ENCODE results near the gene C5orf52.
"Not testable (repeated sequence)": the region's sequence is repeated elsewhere in the genome, so short reads cannot be mapped to it uniquely, and the experiment has no call there.

The C5orf52 gene

DNA sequence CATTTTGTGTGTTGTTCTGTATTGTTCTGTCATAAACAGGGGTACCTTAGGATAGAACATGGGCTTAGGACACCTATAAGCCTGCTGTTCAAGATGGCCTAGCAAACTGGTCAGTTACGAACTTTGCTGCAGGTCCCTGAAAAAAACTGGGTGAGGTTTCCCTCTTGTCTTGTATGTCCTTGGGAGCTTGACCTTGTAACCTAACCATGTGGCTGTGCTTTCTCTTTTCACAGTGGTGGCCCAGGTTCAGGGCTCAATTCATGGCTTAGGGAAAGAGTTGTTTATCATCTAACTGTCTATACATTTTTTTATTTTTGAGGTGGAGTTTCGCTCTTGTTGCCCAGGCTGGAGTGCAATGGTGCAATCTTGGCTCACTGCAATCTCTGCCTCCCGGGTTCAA, 24.8 kb downstream of the C5orf52 start:
- H3K27ac ChIP-seq (ENCODE audit: low read depth in 2 of 2, low read length in 2 of 2); H3K36me3 ChIP-seq (ENCODE audit: control insufficient read depth in 2 of 2, insufficient read depth in 2 of 2, low read length in 2 of 2); H3K9ac ChIP-seq (ENCODE audit: low read depth in 1 of 2, low read length in 2 of 2); H3K27me3 ChIP-seq (ENCODE audit: control insufficient read depth in 2 of 2, insufficient read depth in 2 of 2, low read length in 2 of 2); H3K9me3 ChIP-seq (ENCODE audit: control insufficient read depth in 2 of 2, low read length in 2 of 2); H3K4me3 ChIP-seq (ENCODE audit: low read length in 2 of 2); H3K4me1 ChIP-seq (ENCODE audit: control insufficient read depth in 2 of 2, insufficient read depth in 2 of 2, low read length in 2 of 2): not testable (repeated sequence)

DNA sequence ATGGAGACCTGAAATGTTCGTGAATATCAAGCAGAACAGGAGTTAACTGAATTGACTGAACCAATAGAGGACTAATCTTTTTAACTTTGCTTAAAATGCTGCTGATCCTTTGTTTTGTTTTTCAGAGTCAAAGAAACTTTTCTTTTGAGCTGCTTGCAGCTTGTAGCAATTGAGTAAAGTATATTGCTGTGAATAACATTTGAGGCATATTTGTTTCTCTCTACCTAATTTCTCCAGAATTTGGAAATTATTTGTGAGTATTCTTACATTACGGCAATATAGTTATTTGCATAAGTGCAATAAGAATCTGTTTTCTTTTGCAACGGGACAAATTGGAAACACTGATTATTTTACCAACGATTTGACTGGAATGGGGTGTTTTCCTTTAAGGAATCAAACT, 27.3 kb downstream of the C5orf52 start:
- not testable (repeated sequence) for H3K27me3 ChIP-seq (ENCODE audit: control insufficient read depth in 2 of 2, insufficient read depth in 2 of 2, low read length in 2 of 2); H3K9me3 ChIP-seq (ENCODE audit: control insufficient read depth in 2 of 2, low read length in 2 of 2); H3K4me1 ChIP-seq (ENCODE audit: control insufficient read depth in 2 of 2, insufficient read depth in 2 of 2, low read length in 2 of 2); H3K9ac ChIP-seq (ENCODE audit: low read depth in 1 of 2, low read length in 2 of 2); H3K36me3 ChIP-seq (ENCODE audit: control insufficient read depth in 2 of 2, insufficient read depth in 2 of 2, low read length in 2 of 2); H3K27ac ChIP-seq (ENCODE audit: low read depth in 2 of 2, low read length in 2 of 2); H3K4me3 ChIP-seq (ENCODE audit: low read length in 2 of 2)

DNA sequence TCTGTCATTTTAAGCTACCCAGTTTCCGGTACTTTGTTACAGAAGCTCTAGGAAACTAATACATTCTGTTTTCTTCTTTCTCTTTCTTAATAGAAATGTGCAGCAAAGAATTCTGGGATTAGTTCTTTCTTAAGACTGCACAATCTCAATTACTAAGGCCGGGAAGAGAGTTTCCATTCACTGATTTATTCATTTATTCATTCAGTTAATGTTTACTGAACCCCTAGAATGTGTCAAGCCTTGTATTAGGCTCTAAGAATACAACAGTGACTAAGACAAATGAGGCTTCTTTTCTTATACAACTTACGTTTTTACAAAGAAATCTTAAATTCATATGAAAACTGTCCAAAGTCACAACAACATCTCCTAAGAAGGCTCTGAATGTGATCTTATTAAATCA, 32.4 kb downstream of the C5orf52 start:
- H3K9me3 ChIP-seq (ENCODE audit: control insufficient read depth in 2 of 2, low read length in 2 of 2), result no peaks in the 10 kb centered on the region
- no peaks in the 10 kb centered on the region for H3K36me3 ChIP-seq (ENCODE audit: control insufficient read depth in 2 of 2, insufficient read depth in 2 of 2, low read length in 2 of 2)
- H3K27ac ChIP-seq (ENCODE audit: low read depth in 2 of 2, low read length in 2 of 2), result no peak overlapping the region
- no peaks in the 10 kb centered on the region for H3K27me3 ChIP-seq (ENCODE audit: control insufficient read depth in 2 of 2, insufficient read depth in 2 of 2, low read length in 2 of 2)
- no peak overlapping the region for H3K4me3 ChIP-seq (ENCODE audit: low read length in 2 of 2)
- H3K9ac ChIP-seq (ENCODE audit: low read depth in 1 of 2, low read length in 2 of 2), result no peak overlapping the region
- H3K4me1 ChIP-seq (ENCODE audit: control insufficient read depth in 2 of 2, insufficient read depth in 2 of 2, low read length in 2 of 2), result no peaks in the 10 kb centered on the region

DNA sequence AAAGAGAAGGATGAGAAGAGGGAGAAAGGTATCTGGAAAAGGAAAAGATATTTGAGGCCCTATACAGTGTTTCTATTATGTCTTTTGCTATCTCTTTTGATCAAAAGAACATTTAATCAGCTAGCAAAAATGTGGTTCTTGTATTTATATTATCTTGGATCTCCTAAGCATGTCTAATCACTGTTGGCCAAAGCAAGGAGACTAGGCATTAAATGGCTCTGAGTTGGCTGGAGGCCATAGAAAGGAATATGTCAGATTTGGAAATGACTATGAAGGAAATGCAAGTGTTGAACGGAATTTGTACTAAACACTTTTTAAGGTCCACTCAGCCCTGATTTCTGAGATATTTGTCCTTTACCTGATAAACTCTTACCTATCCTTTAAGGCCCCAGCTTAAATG, 37.5 kb downstream of the C5orf52 start:
- Histone ChIP-seq H3K9me3 (ENCODE audit: control insufficient read depth in 2 of 2, low read length in 2 of 2) (no peaks in the 10 kb centered on the region), H3K4me1 (ENCODE audit: control insufficient read depth in 2 of 2, insufficient read depth in 2 of 2, low read length in 2 of 2) (no peaks in the 10 kb centered on the region), H3K27ac (ENCODE audit: low read depth in 2 of 2, low read length in 2 of 2) (no peak overlapping the region), H3K4me3 (ENCODE audit: low read length in 2 of 2) (no peak overlapping the region), H3K36me3 (ENCODE audit: control insufficient read depth in 2 of 2, insufficient read depth in 2 of 2, low read length in 2 of 2) (no peaks in the 10 kb centered on the region), H3K27me3 (ENCODE audit: control insufficient read depth in 2 of 2, insufficient read depth in 2 of 2, low read length in 2 of 2) (no peaks in the 10 kb centered on the region), H3K9ac (ENCODE audit: low read depth in 1 of 2, low read length in 2 of 2) (no peak overlapping the region)

DNA sequence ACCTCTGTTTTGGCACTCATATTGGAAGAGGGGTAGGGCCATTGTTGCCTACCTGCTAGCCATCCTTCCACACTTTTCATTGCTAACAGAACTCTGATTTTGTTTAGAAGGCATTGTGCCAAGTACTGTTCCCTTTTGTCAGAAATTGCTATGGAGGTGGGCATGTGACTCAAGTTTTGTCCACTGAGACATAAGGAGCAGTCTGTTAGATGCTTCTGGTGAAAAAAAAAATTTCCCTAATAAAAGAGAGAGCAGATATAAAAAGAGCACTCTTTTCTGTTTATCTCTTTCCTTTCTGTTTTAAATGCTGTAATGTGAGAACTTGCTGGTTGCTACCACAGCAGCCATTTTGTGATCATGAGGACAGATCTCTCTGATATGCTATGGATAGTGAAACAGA, 38.0 kb downstream of the C5orf52 start:
- Histone ChIP-seq H3K9ac (ENCODE audit: low read depth in 1 of 2, low read length in 2 of 2) (no peak overlapping the region), H3K36me3 (ENCODE audit: control insufficient read depth in 2 of 2, insufficient read depth in 2 of 2, low read length in 2 of 2) (no peaks in the 10 kb centered on the region), H3K4me1 (ENCODE audit: control insufficient read depth in 2 of 2, insufficient read depth in 2 of 2, low read length in 2 of 2) (no peaks in the 10 kb centered on the region), H3K9me3 (ENCODE audit: control insufficient read depth in 2 of 2, low read length in 2 of 2) (no peaks in the 10 kb centered on the region), H3K4me3 (ENCODE audit: low read length in 2 of 2) (no peak overlapping the region), H3K27me3 (ENCODE audit: control insufficient read depth in 2 of 2, insufficient read depth in 2 of 2, low read length in 2 of 2) (no peaks in the 10 kb centered on the region), H3K27ac (ENCODE audit: low read depth in 2 of 2, low read length in 2 of 2) (no peak overlapping the region)

DNA sequence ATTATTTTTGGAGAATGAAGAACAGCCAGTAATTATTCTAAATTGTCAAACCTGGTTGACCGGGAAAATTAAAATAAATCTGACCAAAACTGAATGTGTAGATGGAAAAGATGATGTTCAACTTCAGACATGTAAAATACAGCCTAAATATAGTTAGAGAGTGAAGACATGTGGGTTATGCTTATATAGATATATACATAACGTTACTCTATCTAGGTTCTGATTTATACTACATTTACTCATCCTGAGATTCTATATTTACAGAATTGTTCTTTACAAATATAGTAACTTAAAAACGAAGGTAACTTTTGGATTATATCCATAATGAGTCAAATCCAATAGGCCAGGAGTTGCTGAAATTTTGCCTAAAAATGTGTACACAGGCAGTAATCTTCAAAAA, 39.1 kb downstream of the C5orf52 start:
- no peaks in the 10 kb centered on the region for H3K9me3 ChIP-seq (ENCODE audit: control insufficient read depth in 2 of 2, low read length in 2 of 2)
- H3K4me1 ChIP-seq (ENCODE audit: control insufficient read depth in 2 of 2, insufficient read depth in 2 of 2, low read length in 2 of 2), result no peaks in the 10 kb centered on the region
- H3K27ac ChIP-seq (ENCODE audit: low read depth in 2 of 2, low read length in 2 of 2), result no peak overlapping the region
- H3K27me3 ChIP-seq (ENCODE audit: control insufficient read depth in 2 of 2, insufficient read depth in 2 of 2, low read length in 2 of 2), result no peaks in the 10 kb centered on the region
- no peak overlapping the region for H3K4me3 ChIP-seq (ENCODE audit: low read length in 2 of 2)
- H3K9ac ChIP-seq (ENCODE audit: low read depth in 1 of 2, low read length in 2 of 2), result no peak overlapping the region
- no peaks in the 10 kb centered on the region for H3K36me3 ChIP-seq (ENCODE audit: control insufficient read depth in 2 of 2, insufficient read depth in 2 of 2, low read length in 2 of 2)

DNA sequence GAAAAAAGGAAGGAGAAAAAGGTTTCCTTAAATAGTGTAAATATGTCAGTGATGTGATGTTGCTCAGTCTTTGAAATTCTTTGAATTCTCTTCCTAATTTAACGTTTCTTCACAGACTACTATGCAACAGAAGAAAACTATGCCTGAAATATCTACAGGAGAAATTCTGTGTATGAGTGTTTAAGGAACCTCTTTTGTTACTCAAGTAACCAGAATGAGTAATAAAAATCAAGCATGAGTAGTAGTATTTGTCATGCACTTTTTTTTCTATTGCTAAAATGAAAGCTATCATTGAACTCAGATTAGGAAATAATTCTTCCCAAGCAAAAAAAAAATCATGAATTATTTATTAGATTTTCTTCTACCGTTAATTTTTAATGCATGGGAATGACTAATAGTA, 39.5 kb downstream of the C5orf52 start:
- no peak overlapping the region for H3K9ac ChIP-seq (ENCODE audit: low read depth in 1 of 2, low read length in 2 of 2)
- H3K9me3 ChIP-seq (ENCODE audit: control insufficient read depth in 2 of 2, low read length in 2 of 2), result no peaks in the 10 kb centered on the region
- no peaks in the 10 kb centered on the region for H3K27me3 ChIP-seq (ENCODE audit: control insufficient read depth in 2 of 2, insufficient read depth in 2 of 2, low read length in 2 of 2)
- H3K27ac ChIP-seq (ENCODE audit: low read depth in 2 of 2, low read length in 2 of 2), result no peak overlapping the region
- no peaks in the 10 kb centered on the region for H3K4me1 ChIP-seq (ENCODE audit: control insufficient read depth in 2 of 2, insufficient read depth in 2 of 2, low read length in 2 of 2)
- H3K36me3 ChIP-seq (ENCODE audit: control insufficient read depth in 2 of 2, insufficient read depth in 2 of 2, low read length in 2 of 2), result no peaks in the 10 kb centered on the region
- no peak overlapping the region for H3K4me3 ChIP-seq (ENCODE audit: low read length in 2 of 2)

DNA sequence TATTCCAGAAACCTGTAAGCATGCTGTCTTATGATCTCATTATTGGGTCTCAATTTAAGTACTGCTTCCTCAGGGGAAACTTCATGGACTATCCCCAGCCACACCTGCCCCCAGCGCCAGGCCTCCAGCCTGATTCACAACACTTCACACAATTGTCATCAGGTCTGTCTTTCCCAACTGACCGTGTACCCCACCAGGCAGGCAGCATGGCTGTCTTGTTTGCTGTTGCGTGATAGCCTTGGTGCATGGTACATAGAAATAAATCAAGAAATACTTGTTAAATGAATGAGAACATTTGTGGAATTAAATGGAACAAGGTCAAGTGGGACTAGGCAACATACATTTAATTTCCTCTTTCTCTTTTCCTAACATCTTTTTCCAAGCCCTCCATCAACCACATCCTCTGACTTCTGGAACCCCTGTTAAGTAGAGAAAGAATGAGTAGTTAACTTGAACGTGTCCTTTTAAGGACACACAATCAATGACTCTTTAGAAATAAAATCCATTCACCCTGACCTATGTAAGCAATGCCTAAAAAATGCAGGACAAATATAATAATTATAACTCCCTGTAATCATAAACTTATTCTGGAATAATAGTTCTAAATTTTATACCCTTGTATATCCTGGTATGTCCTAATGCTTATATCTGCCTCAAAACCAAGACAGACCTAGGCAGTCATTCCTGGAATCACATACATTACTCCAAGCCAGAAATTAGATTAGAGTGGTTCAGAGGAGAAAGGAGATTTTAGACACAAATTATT, 42.7 kb downstream of the C5orf52 start:
- H3K4me3 ChIP-seq (ENCODE audit: low read length in 2 of 2), result no peak overlapping the region
- peaks cover 3 to 8% of the 10 kb centered on the region in 2 donors for H3K4me1 ChIP-seq (ENCODE audit: control insufficient read depth in 2 of 2, insufficient read depth in 2 of 2, low read length in 2 of 2)
- H3K9ac ChIP-seq (ENCODE audit: low read depth in 1 of 2, low read length in 2 of 2), result no peak overlapping the region
- no peak overlapping the region for H3K27ac ChIP-seq (ENCODE audit: low read depth in 2 of 2, low read length in 2 of 2)
- no peaks in the 10 kb centered on the region for H3K36me3 ChIP-seq (ENCODE audit: control insufficient read depth in 2 of 2, insufficient read depth in 2 of 2, low read length in 2 of 2)
- no peaks in the 10 kb centered on the region for H3K9me3 ChIP-seq (ENCODE audit: control insufficient read depth in 2 of 2, low read length in 2 of 2)
- H3K27me3 ChIP-seq (ENCODE audit: control insufficient read depth in 2 of 2, insufficient read depth in 2 of 2, low read length in 2 of 2), result no peaks in the 10 kb centered on the region

DNA sequence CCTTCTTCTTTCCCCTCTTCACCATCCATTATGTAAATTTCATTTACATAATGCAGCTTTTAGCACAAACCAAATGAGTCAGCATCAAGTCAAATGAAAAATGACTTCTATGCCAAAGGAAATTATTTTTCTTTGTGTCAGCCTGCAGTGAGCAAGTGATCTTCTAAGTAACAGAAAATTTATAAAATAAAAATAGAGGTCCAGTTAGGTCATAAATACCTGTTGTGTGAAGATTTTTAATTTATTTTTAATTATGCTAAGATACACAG, 43.2 kb downstream of the C5orf52 start:
- Histone ChIP-seq H3K4me1 (ENCODE audit: control insufficient read depth in 2 of 2, insufficient read depth in 2 of 2, low read length in 2 of 2) (peaks cover 3 to 8% of the 10 kb centered on the region in 2 donors), H3K36me3 (ENCODE audit: control insufficient read depth in 2 of 2, insufficient read depth in 2 of 2, low read length in 2 of 2) (no peaks in the 10 kb centered on the region), H3K27ac (ENCODE audit: low read depth in 2 of 2, low read length in 2 of 2) (no peak overlapping the region), H3K4me3 (ENCODE audit: low read length in 2 of 2) (no peak overlapping the region), H3K27me3 (ENCODE audit: control insufficient read depth in 2 of 2, insufficient read depth in 2 of 2, low read length in 2 of 2) (no peaks in the 10 kb centered on the region), H3K9ac (ENCODE audit: low read depth in 1 of 2, low read length in 2 of 2) (no peak overlapping the region), H3K9me3 (ENCODE audit: control insufficient read depth in 2 of 2, low read length in 2 of 2) (no peaks in the 10 kb centered on the region)

DNA sequence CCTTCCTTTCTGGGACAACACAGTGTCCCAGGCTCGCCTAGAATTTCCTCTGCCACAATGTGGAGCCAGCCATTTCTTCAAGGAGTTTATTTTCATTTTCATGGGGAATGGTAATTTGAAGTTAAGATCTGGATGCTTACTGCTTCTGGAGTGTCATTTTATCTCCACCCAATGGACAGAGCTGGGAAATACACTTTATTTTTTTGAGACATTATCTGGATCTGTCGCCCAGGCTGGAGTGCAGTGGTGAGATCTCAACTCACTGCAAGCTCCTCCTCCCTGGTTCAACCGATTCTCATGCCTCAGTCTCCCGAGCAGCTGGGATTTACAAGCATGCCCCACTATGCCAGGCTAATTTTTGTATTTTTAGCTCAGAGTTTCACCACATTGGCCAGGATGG, 47.2 kb downstream of the C5orf52 start:
- no peak overlapping the region for H3K9ac ChIP-seq (ENCODE audit: low read depth in 1 of 2, low read length in 2 of 2)
- no peak overlapping the region for H3K27ac ChIP-seq (ENCODE audit: low read depth in 2 of 2, low read length in 2 of 2)
- no peaks in the 10 kb centered on the region for H3K9me3 ChIP-seq (ENCODE audit: control insufficient read depth in 2 of 2, low read length in 2 of 2)
- H3K27me3 ChIP-seq (ENCODE audit: control insufficient read depth in 2 of 2, insufficient read depth in 2 of 2, low read length in 2 of 2), result no peaks in the 10 kb centered on the region
- H3K4me1 ChIP-seq (ENCODE audit: control insufficient read depth in 2 of 2, insufficient read depth in 2 of 2, low read length in 2 of 2), result peaks cover 3 to 8% of the 10 kb centered on the region in 2 donors
- H3K36me3 ChIP-seq (ENCODE audit: control insufficient read depth in 2 of 2, insufficient read depth in 2 of 2, low read length in 2 of 2), result no peaks in the 10 kb centered on the region
- no peak overlapping the region for H3K4me3 ChIP-seq (ENCODE audit: low read length in 2 of 2)

DNA sequence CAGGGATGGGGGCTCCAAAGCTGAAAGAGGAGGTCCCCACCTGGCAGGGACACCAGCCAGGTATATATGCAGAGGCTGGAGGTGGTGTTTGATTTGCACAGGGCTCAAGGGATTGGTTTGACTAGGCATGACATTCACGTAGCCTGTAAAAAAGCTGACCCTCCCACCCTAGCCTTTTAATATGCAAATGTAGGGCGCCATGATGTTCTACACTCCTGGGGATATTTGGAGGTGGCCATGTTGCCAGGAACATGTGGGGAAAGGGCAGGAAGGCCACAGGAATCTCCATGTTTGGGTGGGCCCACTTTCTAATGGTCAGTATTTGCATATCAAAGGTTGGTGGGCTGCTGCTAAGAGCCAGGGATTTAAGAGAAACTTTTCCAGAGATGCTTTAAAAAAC, 47.9 kb downstream of the C5orf52 start:
- Histone ChIP-seq H3K4me3 (ENCODE audit: low read length in 2 of 2) (no peak overlapping the region), H3K27me3 (ENCODE audit: control insufficient read depth in 2 of 2, insufficient read depth in 2 of 2, low read length in 2 of 2) (no peaks in the 10 kb centered on the region), H3K27ac (ENCODE audit: low read depth in 2 of 2, low read length in 2 of 2) (no peak overlapping the region), H3K9ac (ENCODE audit: low read depth in 1 of 2, low read length in 2 of 2) (no peak overlapping the region), H3K9me3 (ENCODE audit: control insufficient read depth in 2 of 2, low read length in 2 of 2) (no peaks in the 10 kb centered on the region), H3K36me3 (ENCODE audit: control insufficient read depth in 2 of 2, insufficient read depth in 2 of 2, low read length in 2 of 2) (no peaks in the 10 kb centered on the region), H3K4me1 (ENCODE audit: control insufficient read depth in 2 of 2, insufficient read depth in 2 of 2, low read length in 2 of 2) (peaks cover 3 to 8% of the 10 kb centered on the region in 2 donors)
